LHCN-M2 (cell line): ENCODE measurements around the gene CBS. TPM values are rescaled to one million over a fixed set of nuclear protein-coding genes. Genes with fewer than 3 reads are reported as not detected.
"Not testable (repeated sequence)": the region's sequence is repeated elsewhere in the genome, so short reads cannot be mapped to it uniquely, and the experiment has no call there.

Source experiments
- DNase-seq: peaks from one replicate; pipeline ENCODE4 v3.0.0-alpha.2; 2012; ENCODE audit warnings: low read depth
- polyA plus RNA-seq: library from polyadenylated mRNA; unstranded; fragments of >200 nt; gene quantifications from one replicate; pipeline ENCODE4 v1.2.1, GENCODE V29; 2012; ENCODE audit warnings: missing spikeins
- total RNA-seq: library from RNA; depleted of rRNA; stranded (reverse); fragments of >200 nt; gene quantifications from 2 replicates; pipeline ENCODE4 v1.2.3, GENCODE V29; 2014; rRNA removed

The CBS gene
- 4.4 and 4.9 TPM in 2 replicates for total RNA-seq
- polyA plus RNA-seq: 12.7 TPM

DNA sequence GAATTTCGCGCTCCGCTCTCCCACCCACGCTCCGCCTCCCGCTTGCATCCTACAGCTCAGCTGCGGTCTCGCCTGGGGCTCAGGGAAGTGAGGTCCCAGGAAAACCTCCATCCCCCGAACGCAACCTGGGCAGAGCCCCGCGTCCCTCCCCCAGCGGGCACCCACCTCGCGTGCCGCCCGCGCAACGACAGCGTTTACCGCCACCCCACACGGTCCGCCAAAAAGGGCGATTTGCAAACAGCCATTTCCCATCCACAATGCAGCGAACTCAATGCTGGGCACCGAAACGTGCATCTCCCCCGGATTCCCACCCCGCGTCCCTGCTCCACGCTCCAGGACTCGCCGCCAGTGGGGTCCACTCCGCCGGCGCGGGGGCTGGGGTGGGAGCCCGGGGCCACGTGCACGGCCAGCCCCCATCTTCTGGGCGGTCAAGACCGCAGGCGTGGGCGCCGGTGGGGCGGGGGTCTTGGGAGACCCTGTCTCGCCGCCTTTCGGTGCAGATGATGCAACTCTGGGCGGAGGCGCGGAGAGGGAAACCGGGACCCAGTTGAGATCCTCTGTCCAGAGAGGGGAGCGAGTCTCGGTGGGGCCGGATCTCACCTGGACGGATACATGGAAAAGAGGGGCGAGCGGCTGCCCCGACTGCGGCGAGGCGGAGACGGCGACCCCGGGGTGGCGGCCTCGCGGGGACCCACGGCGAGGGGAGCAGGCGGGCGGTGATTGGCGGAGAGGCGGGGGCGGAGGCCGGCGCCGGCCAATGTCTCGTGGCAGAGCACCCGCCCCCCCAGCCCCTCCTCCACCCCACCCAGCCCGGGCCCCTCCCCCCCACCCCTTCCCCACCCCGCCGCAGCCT is at the start of gene CBS:
Gene CBS (minus strand): TSS at position 666 of the 853 bp plus-strand sequence. CDS start 3,642 bp downstream, outside the sequence.
- DNase-seq: not testable (repeated sequence)

DNA sequence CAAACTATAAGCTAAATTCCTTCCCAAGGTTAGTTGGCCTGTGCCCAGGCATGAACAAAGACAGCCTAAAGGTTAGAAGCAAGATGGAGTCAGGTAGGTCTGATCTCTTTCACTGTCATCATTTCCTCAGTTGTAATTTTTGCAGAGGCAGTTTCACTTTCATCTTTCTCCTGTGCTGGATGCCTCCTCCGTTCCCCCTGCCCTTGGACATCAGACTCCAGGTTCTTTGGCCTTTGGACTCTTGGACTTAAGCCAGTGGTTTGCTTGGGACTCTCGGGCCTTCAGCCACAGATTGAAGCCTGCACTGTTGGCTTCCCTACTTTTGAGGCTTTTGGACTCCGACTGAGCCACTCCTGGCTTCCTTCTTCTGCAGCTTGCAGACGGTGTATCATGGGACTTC is 40.3 kb upstream of the CBS start:
- DNase-seq: not testable (repeated sequence)

DNA sequence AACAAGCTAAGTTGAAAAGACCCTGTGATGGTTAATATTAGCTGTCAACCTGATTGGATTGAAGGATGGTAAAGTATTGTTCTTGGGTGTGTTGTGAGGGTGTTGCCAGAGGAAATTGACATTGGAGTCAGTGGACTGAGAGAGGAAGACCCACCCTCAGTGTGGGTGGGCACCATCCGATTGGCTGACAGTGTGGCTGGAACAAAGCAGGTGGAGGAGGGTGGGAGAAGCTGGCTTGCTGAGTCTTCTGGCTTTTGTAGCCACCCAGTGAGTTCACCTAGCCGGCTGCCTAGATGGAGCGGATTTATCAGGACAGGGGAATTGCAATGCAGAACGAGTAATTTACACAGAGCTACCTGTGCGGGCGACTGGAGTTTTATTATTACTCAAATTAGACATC is 38.8 kb upstream of the CBS start:
- DNase-seq: not testable (repeated sequence)

DNA sequence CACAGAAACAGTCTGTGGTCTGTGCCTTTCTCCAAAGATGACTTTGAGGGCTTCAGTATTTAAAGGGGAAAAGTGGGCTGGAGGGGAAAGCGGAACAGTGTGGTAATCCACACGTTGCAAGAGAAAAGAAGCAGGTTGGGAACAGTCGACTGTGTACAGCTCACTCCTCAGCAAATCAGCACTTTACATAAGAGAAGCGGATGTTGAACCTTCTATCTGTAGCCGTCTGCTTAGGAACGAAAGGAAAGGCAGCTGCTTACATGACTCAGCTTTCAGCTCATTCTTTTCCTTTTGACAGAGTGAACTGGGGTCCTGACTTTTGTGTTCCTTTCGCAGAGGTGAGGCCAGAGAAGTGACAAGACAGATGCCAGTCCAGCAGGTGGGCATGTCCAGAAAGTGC is 33.4 kb upstream of the CBS start:
- not testable (repeated sequence) for DNase-seq

DNA sequence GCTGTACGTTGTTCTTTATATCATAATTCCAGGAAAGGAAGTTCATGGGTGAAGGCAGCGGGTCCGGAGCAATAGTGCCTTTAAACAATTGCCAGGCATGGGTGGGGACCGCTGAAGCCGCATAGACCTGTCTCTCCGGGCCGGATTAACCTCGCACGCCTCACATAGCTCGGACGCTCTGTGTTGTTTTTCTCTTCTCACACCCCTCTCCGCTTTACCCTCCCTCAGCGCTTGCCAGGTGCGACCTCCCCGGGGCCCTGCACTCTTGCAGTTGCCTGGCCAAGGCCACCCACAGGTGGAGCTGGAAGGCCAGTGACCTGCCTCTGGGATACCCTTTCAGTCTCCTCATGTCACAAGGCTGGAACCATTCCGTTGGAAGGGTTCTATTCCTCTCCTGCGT is 32.5 kb upstream of the CBS start:
- DNase-seq: not testable (repeated sequence)

DNA sequence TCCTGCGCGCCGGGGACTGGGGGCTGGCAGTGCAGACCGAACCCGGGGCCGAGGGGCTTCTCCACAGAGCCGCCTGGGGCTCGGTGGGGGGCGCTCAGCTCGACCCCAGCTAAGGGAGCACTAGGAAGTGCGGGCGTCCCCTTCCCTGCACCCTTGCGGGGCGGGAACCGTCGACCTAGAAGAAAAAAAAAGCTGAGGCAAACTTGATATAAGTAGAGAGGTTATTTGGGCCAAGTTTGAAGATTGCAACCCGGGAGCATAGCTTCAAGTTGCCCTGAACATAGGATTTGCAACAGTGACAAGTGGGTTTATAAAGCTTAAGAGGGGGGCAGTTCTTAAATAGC is 32.1 kb upstream of the CBS start:
- not testable (repeated sequence) for DNase-seq

DNA sequence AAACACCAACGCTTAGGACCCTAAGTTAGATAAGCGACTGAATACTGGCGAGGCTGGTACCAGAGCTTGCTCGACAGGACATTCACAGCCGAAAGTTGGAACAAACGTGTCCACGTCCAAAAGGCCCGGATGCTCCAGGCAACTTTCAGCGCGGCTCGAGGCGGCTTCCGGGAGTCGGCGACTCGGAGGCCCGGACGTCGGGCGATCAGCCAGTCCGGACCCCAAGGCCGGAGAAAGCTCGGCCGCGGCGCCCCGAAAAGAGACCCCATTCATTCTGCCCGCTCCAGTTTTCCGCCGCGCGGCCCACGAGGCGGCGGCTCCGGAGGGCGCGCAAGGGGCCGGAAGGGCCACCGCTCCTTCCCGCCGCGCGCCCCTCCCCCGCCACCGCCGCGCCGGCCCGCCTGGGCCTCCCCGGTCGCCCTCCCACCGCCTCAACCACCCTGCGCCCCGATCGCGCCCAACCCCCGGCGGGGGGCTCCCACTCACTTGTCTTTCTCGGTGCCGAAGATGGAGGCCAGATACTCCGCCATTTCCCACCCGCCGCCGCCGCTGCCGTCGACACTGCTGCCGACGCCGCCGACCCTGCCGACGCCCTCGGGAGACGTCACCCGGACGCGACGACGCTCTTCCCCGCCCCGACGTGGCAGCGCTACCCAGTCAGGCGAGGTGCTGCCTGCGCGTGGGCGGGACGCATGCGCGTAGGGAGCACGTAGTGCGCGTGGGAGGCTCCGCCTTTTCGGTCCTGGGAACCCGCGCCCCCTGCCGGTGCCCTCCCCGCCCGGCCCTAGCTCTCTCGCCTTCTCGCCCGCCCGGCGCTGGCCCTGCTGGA is 31.5 kb upstream of the CBS start, which contains the start of gene U2AF1:
Gene U2AF1 (minus strand): TSS at position 606 of the 829 bp plus-strand sequence. CDS start 76 bp downstream, at position 530.
- DNase-seq: not testable (repeated sequence)

DNA sequence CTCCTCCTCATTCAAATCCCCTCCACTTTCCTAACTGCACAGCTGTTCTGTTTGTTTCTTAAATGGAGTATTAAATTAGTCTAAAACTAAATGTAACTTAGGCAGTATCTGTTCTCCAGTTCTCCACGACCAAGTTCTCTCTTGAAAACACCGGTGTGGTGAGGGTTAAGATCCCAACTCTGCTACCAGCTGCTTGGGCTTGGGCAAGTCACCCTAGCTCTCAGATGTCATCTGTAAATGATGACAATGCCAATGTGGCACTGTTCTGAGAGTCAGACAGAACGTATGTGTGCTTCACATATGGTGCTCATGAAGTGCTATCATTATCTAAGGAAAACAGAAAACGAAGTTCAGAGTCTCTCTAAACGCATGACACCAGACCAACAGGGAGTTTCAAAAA is 29.0 kb upstream of the CBS start:
- DNase-seq: not testable (repeated sequence)

DNA sequence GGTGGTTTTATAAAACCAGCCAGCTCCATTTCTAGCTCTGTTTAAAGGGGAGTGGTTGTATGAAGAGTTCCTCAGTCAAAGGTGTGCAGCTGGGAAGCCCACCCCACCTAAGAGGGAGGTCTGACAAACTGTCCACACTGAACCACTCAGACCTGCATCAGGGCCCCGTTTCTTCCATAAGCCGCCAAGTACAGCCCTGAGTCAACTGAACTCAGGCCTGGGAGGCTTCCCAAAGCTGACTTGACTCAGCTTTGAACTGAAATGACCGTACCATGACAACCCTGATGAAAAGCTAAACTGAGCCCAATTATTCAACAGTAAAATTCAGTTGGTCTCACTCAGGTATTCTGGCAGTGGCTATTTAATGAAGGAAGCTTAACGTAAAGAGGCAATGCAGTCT is 26.6 kb upstream of the CBS start:
- not testable (repeated sequence) for DNase-seq

DNA sequence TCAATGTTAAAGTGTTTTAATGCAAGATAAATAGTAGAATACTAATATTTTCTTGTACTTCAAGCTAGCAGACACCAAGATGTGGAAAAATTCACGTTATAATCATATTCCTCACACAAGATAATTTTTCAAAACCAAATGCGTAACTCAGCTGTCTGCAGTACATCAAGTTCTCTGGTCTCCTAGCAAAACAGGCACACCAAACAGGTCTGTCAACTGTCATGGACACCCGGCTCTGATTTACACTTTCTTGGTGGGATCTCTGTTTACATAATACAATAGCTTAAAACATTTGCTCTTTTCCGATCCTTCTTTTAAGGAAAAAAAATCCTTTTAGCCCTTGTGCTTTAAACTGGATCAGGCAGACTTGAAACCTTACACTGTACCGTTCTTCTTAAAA is 26.0 kb upstream of the CBS start:
- not testable (repeated sequence) for DNase-seq

DNA sequence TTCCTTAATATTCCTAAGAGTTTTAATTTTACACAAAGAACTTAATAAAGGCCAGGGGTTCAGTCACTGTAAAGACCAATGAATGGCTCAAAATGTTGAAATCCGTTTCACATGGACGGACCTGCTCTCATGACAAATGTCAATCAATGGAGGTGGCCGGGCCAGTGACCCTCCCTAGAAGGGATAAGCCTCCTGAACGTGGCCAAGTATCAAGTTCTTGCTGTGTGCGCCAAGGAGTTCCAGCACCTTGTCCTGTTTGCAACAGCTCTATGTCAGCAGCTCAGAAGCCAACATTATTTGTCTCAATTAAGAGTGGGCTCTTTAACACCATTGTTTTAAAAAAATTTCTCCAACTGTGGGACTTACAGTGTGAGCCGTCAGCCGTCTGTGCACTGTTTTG is 25.4 kb upstream of the CBS start:
- DNase-seq: not testable (repeated sequence)

DNA sequence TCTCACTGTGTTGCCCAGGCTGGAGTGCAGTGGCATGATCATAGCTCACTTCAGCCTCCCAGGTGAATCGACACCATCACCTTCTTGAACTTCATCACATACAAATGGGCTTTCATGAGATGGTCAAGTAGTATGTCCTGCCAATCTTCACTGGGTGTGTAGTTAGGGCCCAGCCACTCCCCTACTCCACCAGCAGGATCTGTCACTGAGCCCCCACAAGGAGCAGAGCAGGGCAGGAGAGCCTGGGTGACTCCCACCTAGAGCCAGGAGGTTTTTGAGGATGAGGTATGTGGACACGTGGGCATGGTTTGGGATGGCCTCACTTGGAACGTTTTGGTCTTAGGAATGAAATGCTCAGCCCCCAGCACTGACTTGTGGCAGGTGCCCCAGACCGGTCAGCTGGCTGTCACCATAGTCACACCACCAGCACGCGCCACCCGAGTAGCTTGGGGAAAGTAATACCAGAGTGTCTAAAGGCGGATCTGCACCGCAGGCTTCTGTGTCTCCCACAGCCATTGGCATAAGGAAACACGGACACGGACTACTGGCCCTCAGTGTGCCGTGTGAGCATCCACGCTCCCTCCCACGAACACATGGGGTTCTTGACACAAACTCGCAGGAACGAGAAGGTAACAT is 16.5 kb upstream of the CBS start:
- not testable (repeated sequence) for DNase-seq

DNA sequence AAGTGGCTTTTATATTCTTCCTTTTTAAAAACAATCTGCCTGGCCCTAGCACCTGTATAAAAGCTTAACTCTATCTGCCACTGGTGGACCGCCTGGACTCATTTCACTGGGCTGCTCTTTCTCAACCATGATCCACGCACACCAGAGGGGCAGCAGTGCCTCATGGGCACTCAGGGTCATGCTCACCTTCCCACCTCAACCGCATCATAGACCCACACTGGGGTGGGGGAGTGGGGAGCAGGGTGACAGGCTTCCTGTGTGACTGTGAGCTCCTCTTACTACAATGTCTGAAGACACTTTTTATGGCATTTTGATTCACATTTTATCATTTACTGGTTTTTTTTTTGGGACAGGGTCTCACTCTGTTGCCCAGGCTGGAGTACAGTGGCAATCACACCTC is 15.3 kb upstream of the CBS start:
- DNase-seq: not testable (repeated sequence)

DNA sequence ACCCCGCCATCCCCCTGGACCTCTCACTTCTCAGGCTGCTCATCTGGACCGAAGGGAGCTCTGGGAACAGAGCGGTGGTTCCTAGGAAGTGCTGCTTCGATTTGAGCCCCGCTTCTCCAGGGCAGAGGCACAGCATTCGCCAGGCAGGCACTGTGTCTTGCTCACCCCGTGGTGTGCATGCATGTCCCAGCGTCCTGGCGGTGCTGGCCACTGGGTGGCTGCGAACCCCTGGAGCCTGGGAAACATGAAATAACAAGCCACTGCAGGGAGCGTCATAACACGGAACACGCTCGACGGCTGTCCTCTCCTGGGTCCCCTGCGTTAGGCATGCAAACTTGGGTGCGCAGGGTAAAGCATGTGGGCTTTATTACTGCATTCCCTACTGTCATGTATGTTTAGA is 13.8 kb upstream of the CBS start:
- DNase-seq: not testable (repeated sequence)

DNA sequence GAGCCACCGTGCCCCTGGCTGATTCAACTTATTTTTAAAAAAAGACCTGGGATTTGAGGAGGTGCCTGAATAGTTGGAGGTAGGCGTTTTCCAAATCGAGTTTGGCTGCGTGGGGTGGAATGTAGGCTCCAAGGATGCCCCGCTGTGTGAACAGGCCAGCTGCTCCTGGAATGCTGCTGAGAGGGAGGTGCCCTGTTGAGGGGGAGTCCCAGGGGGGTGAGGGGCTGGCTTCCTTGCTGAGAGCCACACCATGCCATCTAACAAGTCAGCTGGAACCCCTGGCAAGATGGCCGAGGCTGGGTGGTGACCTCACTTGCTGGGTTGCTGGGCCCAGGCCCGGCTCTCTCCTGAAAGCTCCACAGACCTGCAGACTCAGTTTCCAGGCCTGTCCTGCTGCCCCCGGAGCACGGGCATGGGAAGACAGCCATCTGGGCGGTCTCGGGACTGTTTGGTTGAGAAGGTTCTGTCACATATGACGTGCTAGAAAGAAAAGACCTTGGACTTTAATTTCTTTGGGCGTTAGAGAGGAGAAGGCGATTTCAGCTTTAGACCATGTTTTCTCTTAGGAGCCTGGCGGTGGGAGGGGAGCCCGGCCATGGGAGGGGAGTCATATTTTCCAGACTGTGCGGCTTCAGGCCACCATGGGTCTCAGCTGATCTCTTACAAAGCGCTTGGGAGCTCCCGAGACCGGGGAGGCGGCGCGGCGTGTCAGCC is 7.1 kb upstream of the CBS start:
- not testable (repeated sequence) for DNase-seq

DNA sequence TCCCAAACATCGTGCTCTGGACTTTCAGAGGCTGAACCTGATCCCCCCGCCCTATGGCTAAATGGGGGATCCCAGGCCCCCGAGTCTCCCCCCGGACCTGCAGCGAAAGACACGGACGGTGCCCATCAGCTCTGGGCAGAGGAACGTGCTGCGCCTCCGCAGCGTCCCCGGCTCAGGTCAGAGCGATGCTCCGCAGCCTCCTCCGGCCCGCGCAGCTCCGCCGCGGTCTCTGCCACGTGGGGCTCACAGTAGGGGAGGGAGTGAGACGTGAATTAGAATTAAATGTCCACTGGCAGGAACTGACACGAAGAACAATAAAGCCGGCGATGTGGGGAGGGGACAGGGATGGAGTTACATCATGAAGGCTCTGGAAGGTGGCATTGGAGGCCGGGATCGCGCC is 1.0 kb upstream of the CBS start:
- DNase-seq: not testable (repeated sequence)

DNA sequence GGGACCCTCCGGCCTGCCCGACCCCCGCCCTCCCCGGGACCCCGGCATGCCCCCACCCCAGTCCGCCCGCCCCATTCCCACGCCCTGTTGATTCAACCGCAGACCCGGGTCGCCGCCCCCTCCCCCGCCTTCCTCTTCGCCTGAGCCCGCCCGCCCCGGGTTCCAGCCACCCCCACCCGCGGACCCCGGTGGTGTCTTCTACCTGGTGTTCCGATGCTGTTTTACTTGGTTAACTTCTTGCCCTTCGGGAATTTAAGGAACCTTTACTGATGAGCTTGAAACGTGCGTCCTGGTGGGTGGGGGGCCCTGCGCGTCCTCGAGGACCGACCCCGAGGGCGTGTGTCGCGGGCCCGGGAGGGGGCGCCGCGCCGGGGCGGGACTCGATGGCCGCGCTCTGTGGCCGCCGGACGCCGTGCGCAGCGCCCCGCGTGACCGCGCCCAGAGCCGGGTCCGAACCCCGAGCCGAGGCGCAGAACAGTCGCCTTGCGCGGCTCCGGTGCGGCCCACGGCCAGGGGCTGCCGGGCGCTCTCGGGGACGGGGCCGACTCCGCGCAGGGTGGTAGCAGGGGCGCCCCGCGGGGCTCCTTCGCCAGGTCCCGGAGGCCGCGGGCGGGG is 495 bp upstream of the CBS start:
- DNase-seq: not testable (repeated sequence)

DNA sequence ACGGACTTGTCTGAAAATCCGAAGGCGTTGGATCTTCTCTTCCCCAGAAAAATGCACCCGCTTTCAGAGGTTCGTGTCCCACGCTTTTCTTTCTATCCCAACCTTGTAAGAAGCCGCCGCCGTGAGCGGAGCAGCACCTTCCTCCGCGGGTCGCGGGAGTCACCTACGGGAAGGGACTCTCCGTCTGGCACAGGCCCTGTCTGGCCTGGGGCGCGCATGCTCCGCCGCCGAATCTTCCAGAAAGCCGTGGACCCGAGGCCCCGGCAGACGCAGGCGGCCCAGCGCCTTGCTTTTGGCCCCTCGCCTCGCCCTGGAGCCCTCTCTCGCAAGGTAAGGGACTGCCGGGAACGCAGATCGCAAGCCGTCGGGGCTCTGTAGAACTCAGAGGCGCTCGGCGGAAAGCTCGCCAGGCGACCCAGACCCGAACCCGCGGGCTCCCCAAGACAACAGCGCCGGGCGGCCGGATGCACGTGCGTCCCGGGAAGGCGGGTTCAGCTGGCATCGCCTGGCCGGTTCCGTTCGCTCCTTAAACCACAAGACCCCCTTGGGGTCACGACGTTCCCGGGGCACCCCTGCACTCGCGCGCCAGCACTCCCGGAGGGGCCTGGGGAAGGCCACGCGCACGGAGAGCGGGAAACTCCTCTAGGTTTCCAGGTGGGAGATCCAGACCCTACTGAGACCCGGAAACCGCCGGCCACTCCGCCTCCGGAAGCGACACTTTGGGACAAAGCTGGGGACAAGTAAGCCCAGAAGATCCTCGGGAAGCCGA is 1.1 kb downstream of the CBS start:
- not testable (repeated sequence) for DNase-seq

DNA sequence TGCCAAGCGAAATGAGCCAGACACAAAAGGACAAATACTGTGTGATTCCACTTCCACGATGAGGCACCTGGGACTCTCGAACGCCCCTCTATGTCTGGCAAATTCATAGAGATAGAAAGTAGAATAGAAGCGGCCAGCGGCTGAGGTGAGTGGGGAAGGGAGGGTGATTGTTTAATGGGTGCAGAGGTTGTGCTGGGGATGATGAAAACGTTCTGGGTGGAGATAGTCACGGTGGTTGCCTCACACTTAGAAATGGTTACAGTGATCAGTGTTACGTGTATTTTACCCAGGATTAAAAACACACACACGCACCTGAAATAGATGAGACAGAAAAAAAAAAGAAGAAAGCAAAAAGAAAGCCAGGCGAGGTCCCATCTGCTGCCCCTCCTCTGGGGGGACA is 2.9 kb downstream of the CBS start:
- not testable (repeated sequence) for DNase-seq

DNA sequence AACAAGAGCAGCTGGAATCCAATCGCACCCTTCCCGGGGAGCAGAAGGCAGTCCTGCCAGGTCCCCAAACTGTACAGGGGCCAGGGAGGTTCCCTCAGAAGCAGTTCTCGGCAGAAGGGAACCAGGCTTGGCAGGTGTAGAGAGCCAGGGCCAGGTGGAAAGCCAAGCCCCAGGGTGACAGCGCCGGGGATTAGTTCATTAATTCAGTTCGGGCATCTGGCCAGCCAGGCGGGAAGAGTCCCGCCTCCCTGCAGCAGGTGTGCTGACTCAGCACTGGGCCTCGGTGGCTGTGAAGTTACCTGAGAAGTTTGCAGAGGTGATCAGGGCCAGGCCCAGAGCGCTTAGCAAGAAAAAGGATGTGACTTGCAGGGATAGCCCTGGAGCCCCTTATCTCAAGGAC is 6.0 kb downstream of the CBS start:
- not testable (repeated sequence) for DNase-seq
